Measurements from ENCODE around the gene MIGA2. TPM values are rescaled to one million over a fixed set of nuclear protein-coding genes. Genes with fewer than 3 reads are reported as not detected.
A peak's percentile ranks its signal among the peaks of the same experiment; 100 is the strongest.
"Not testable (repeated sequence)": the region's sequence is repeated elsewhere in the genome, so short reads cannot be mapped to it uniquely, and the experiment has no call there.

Gene MIGA2
- total and polyA plus RNA-seq, 8 donors = 7.5 to 30.9 (median 9.8) TPM

GRCh38 chr9:129002992-129003391 lies 33.4 kb upstream of the MIGA2 start:
- Histone ChIP-seq H3K27me3 (no peaks in the 10 kb centered on the region), H3K4me1 (no peaks in the 10 kb centered on the region), H3K4me3 (no peak overlapping the region), H3K36me3 (peaks cover 4 to 47% (median 16%) of the 10 kb centered on the region in 3 donors), H3K27ac (no peak overlapping the region), H3K9me3 (no peaks in the 10 kb centered on the region)
- ATAC-seq (no peak), DNase-seq (peak in 1 of 6 donors; percentile 41), FAIRE-seq (no peak)
- 95 to 98% methylated on average over 9 of the region's 9 CpGs for WGBS, 2 donors
- TF ChIP-seq, protein P1, sequence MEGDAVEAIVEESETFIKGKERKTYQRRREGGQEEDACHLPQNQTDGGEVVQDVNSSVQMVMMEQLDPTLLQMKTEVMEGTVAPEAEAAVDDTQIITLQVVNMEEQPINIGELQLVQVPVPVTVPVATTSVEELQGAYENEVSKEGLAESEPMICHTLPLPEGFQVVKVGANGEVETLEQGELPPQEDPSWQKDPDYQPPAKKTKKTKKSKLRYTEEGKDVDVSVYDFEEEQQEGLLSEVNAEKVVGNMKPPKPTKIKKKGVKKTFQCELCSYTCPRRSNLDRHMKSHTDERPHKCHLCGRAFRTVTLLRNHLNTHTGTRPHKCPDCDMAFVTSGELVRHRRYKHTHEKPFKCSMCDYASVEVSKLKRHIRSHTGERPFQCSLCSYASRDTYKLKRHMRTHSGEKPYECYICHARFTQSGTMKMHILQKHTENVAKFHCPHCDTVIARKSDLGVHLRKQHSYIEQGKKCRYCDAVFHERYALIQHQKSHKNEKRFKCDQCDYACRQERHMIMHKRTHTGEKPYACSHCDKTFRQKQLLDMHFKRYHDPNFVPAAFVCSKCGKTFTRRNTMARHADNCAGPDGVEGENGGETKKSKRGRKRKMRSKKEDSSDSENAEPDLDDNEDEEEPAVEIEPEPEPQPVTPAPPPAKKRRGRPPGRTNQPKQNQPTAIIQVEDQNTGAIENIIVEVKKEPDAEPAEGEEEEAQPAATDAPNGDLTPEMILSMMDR (IDR thresholded peaks at IDR 0.05) = no peak
- intact Hi-C loops (cut with DNase I) = no loop called here

DNA sequence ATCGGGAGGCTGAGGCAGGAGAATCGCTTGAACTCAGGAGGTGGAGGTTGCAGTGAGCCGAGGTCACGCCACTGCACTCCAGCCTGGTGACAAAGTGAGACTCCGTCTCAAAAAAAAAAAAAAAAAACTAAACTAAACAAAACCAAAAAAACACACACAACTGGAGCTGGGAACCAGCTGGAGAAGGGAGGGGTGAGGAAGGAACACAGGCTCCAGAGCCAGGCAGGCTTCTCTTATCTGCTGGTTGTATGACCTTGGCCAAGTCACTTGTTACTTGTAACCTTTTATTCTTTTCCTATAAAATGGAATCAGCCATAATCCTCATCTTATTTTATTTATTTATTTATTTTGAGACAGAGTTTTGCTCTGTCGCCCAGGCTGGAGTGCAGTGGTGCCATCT lies 32.3 kb upstream of the MIGA2 start:
- H3K4me1 ChIP-seq; H3K9me3 ChIP-seq; intact Hi-C loops (cut with DNase I); H3K27me3 ChIP-seq; H3K27ac ChIP-seq; FAIRE-seq; H3K4me3 ChIP-seq: not testable (repeated sequence)
- DNase-seq = peak in 2 of 6 donors; percentile 30 to 46
- peaks cover 4 to 40% (median 6%) of the 10 kb centered on the region in 3 donors for H3K36me3 ChIP-seq
- ATAC-seq = peak in 3 of 4 donors; percentile 19 to 59 (median 48)
- WGBS, 2 donors = 61 to 65% methylated on average over 6 of the region's 6 CpGs

- TF ChIP-seq, protein P1 (IDR thresholded peaks at IDR 0.05) = no peak
- intact Hi-C loops (cut with DNase I) = no loop called here
- ATAC-seq (peak in 1 of 4 donors; percentile 11), DNase-seq (peak in 2 of 6 donors; percentile 34 to 35), FAIRE-seq (no peak)
- 79% methylated on average over 10 of the region's 10 CpGs for WGBS, 2 donors
- Histone ChIP-seq H3K9me3 (no peaks in the 10 kb centered on the region), H3K27me3 (no peaks in the 10 kb centered on the region), H3K27ac (no peak overlapping the region), H3K4me3 (no peak overlapping the region), H3K36me3 (peaks cover 4 to 30% (median 8%) of the 10 kb centered on the region in 3 donors), H3K4me1 (no peaks in the 10 kb centered on the region)
These were observed 31.0 kb upstream of the MIGA2 start for GRCh38 chr9:129005336-129005997.

DNA sequence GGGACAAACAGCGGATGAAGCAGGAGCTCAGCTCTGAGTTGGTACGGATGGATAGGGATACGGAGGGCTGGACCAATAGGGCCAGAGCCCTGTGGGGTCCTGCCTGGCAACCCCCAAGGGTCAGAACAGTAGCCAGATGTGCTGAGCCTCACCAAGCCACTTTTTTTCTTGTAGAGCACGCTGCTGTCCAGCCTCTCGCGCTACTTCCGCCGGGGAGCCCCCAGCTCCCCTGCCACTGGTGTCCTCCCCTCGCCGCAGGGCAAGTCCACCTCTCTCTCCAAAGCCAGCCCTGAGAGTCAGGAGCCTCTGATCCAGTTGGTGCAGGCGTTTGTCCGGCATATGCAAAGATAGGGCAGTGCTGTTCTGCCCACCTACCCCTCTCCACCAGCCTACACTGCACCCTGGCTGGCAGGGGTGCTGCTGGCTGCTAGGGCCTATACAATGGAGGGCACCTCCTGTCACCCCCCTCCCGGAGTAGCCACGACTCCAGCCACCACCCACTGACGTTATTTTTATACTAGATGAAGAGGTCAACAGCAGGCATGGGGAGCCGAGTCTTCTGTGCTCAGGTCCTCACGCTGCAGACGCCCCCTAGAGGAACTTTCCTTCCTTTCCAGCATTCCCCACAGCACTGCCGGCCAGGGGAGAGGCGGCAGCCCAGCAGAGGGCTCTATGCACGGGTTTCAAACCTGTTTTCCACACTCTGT lies 29.9 kb upstream of the MIGA2 start:
- Histone ChIP-seq H3K4me1 (no peaks in the 10 kb centered on the region), H3K27me3 (no peaks in the 10 kb centered on the region), H3K4me3 (no peak overlapping the region), H3K9me3 (no peaks in the 10 kb centered on the region), H3K27ac (no peak overlapping the region), H3K36me3 (peaks cover 4 to 26% (median 15%) of the 10 kb centered on the region in 3 donors)
- intact Hi-C loops (cut with DNase I) = no loop called here
- 54 to 59% methylated on average over 21 of the region's 21 CpGs for WGBS, 2 donors
- DNase-seq = peak; percentile 55 to 77 (median 69)
- TF ChIP-seq, protein P1 (IDR thresholded peaks at IDR 0.05) = peak; percentile 60 to 78 (median 66)
- peak; percentile 74 to 89 (median 87) for ATAC-seq
- no peak for FAIRE-seq

GRCh38 chr9:129007035-129007765 lies 29.2 kb upstream of the MIGA2 start:
- no peak overlapping the region for H3K4me3 ChIP-seq
- H3K4me1 ChIP-seq = no peaks in the 10 kb centered on the region
- 83 to 85% methylated on average over 14 of the region's 14 CpGs for WGBS, 2 donors
- peaks cover 0 to 20% (median 15%) of the 10 kb centered on the region in 3 donors for H3K36me3 ChIP-seq
- no peaks in the 10 kb centered on the region for H3K9me3 ChIP-seq
- DNase-seq = peak in 2 of 6 donors; percentile 50 to 71
- H3K27ac ChIP-seq = no peak overlapping the region
- no peaks in the 10 kb centered on the region for H3K27me3 ChIP-seq
- intact Hi-C loops (cut with DNase I) = no loop called here
- ATAC-seq = no peak
- TF ChIP-seq, protein P1 (IDR thresholded peaks at IDR 0.05) = no peak
- no peak for FAIRE-seq

All from pancreas (tissue), 10 donors.